Measurements from ENCODE around the gene DDX1.

GRCh38 chr2:15657759-15658158, 66.1 kb downstream of the DDX1 start:
- TF ChIP-seq CTCF (conservative IDR thresholded peaks at IDR 0.05 in 1 of 2, IDR thresholded peaks at IDR 0.05 in 1 of 2; ENCODE audit: low read depth in 1 of 2, low read length in 2 of 2) (no peak), EZH2 (IDR thresholded peaks at IDR 0.05; ENCODE audit: low read length, missing control alignments) (no peak)
